GM23248 (cell line): ENCODE measurements around the gene MRPS5.

ENCODE experiments used
- EZH2 ChIP-seq: fragments of 200-600 bp; sonication (generic); IDR thresholded peaks from 2 replicates; pipeline ENCODE4 v1.6.1; 2018; ENCODE audit warnings: antibody characterized with exemption, mild to moderate bottlenecking; ENCODE audit not compliant: insufficient read depth, poor library complexity, severe bottlenecking
- EZH2phosphoT487 ChIP-seq: fragments of 200-600 bp; sonication (generic); IDR thresholded peaks from 2 replicates; pipeline ENCODE4 v1.6.1; 2018; ENCODE audit warnings: antibody characterized with exemption, moderate library complexity, mild to moderate bottlenecking, low read depth; ENCODE audit not compliant: insufficient read depth

DNA sequence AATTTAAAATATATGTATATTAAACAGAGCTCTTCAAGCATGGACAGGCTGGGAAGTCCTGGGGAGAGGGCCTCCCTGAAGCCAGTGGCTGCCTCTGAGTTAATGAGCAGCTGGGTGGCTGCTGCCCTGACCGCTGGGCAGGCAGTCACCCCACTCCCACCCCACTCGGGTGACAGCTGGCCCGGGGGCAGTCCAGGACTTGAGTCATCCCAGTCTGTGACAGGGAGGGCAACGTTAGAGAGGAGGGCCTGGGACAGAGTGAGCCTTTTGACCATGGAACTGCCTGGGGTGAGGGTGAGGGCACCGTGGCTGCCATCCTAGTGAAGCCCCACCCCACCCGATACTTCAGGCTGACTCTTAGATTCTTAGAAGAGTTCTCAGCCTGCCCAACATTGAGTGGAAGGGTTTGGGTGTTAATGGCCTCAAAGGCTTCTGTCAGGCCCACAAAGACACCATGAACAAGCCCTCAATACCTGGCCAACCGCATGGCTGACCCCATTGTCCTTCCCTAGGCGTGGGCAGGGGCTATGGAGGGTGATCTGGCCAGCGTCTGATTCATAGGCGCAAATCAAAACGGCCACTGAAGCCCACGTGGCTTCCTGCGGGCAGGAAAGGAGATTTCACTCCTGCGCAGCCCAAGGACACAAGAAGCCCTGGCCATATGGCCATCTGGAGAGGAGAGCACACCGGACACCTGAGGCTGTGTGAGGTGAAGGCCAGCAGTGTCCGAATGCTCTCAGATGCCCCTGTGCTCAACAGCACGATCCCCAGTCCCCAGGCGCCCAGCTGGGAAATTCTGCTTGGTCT, 47.5 kb downstream of the MRPS5 start:
- TF ChIP-seq EZH2 (no peak), EZH2phosphoT487 (no peak)
